Muscle of leg (tissue), 11 donors: ENCODE measurements around the gene TTLL9. TPM values are rescaled to one million over a fixed set of nuclear protein-coding genes. Genes with fewer than 3 reads are reported as not detected.
A peak's percentile ranks its signal among the peaks of the same experiment; 100 is the strongest.
"Not testable (repeated sequence)": the region's sequence is repeated elsewhere in the genome, so short reads cannot be mapped to it uniquely, and the experiment has no call there.

Experiments used
- DNase-seq: peaks from one replicate; pipeline ENCODE4 v3.0.0; 2013
- H3K27ac ChIP-seq: one replicate; pipeline ENCODE4 v1.5.1; 2013; ENCODE audit warnings: mild to moderate bottlenecking, low read length, control low read depth
- H3K27me3 ChIP-seq: one replicate; pipeline ENCODE4 v1.6.1; 2013; ENCODE audit warnings: low read length; ENCODE audit not compliant: control insufficient read depth, insufficient read depth
- H3K36me3 ChIP-seq: one replicate; pipeline ENCODE4 v1.6.1; 2013; ENCODE audit warnings: low read length; ENCODE audit not compliant: control insufficient read depth, insufficient read depth
- H3K4me1 ChIP-seq: one replicate; pipeline ENCODE4 v1.6.1; 2013; ENCODE audit warnings: low read length; ENCODE audit not compliant: control insufficient read depth, insufficient read depth
- H3K4me3 ChIP-seq: one replicate; pipeline ENCODE4 v1.5.1; 2013; ENCODE audit warnings: low read length, control low read depth
- H3K9me3 ChIP-seq: replicated peaks from 2 replicates; pipeline ENCODE4 v1.6.1; 2013; ENCODE audit warnings: low read depth, low read length; ENCODE audit not compliant: control insufficient read depth
- WGBS: methylation state at CpG from one replicate; pipeline ENCODE4 v1.1.5; 2013; ENCODE audit warnings: missing lambda C conversion rate; ENCODE audit not compliant: insufficient coverage; 5-methylcytosine and 5-hydroxymethylcytosine counted together
- polyA plus RNA-seq, 8 donors: library from polyadenylated mRNA; unstranded; fragments of 120-200 nt; gene quantifications; one replicate each; pipeline versions ENCODE4 v1.2.1 to v1.2.3, GENCODE V29; 2013; ENCODE audit warnings: inconsistent platforms in 1 of 8, low replicate concordance in 1 of 8; ENCODE audit not compliant: insufficient read length in 8 of 8, insufficient read depth in 1 of 8
- total RNA-seq: library from RNA; stranded (reverse); fragments of 120-200 nt; gene quantifications from one replicate; pipeline ENCODE4 v1.2.4, GENCODE V29; 2013

TTLL9 gene
- total and polyA plus RNA-seq, 9 donors: 0.09 to 0.35 (median 0.21) TPM; not detected in 1

DNA sequence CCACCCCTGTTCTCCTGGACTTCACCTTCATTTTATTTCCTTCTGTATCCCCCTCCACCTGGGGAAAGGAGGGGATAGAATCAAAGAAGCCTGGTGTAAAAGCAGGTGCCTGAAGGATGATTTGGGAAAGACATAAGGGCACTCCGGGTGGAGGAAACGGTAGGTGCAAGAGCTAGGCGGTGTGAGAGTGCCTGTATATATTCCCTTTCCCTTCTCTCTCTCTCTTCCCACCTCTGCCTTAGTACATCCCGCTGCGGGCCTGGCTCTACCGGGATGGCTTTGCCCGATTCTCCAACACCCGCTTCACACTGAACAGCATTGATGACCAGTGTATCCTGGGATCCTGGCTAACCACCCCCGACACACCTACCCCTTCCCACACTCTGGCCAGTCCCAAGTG is 55.2 kb downstream of the TTLL9 start:
- H3K27me3 ChIP-seq: peaks cover 6% of the 10 kb centered on the region
- WGBS: 47% methylated on average over 5 of the region's 9 CpGs

GRCh38 chr20:31926493-31926892 is 56.1 kb downstream of the TTLL9 start:
- DNase-seq: no peak
- H3K4me1 ChIP-seq: no peaks in the 10 kb centered on the region
- H3K4me3 ChIP-seq: no peak overlapping the region
- H3K27me3 ChIP-seq: peaks cover 6% of the 10 kb centered on the region
- H3K36me3 ChIP-seq: no peaks in the 10 kb centered on the region
- H3K27ac ChIP-seq: no peak overlapping the region
- H3K9me3 ChIP-seq: no peaks in the 10 kb centered on the region
- WGBS: 100% methylated on average over 1 of the region's 2 CpGs

More for the DNA sequence above, 55.2 kb downstream of the TTLL9 start:
- no peak overlapping the region for H3K27ac ChIP-seq
- H3K4me3 ChIP-seq: no peak overlapping the region
- H3K9me3 ChIP-seq: no peaks in the 10 kb centered on the region
- no peaks in the 10 kb centered on the region for H3K36me3 ChIP-seq
- no peak for DNase-seq
- no peaks in the 10 kb centered on the region for H3K4me1 ChIP-seq

DNA sequence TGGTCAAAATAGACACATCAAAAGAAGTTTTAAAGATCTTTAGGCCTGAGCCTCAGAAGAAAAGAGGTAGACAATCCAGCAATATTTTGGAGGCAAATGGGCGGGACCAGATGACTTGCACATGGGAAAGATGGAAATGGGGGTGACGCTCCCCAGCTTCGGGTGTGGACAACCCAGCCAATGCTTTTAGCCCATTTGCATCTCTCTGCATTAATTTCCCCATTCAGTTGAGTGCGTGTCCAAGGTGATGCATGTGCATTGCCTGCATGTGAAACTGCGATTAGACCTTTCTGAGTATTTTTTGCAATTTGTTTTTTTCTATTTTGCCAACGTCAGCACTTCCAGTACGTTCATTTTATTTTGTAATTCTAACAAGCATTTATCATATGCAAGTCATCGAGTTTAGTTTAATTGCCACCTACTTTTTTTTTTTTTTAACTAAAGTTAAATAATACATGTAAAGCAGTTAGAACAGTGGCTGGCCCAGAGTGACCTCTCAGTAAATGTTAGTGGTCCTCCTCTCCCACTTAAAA is 57.3 kb downstream of the TTLL9 start:
- no peaks in the 10 kb centered on the region for H3K4me1 ChIP-seq
- H3K4me3 ChIP-seq: no peak overlapping the region
- no peak for DNase-seq
- no peaks in the 10 kb centered on the region for H3K36me3 ChIP-seq
- 82% methylated on average over 2 of the region's 8 CpGs for whole genome bisulfite sequencing
- H3K27me3 ChIP-seq: peaks cover 6% of the 10 kb centered on the region
- no peak overlapping the region for H3K27ac ChIP-seq
- H3K9me3 ChIP-seq: no peaks in the 10 kb centered on the region

DNA sequence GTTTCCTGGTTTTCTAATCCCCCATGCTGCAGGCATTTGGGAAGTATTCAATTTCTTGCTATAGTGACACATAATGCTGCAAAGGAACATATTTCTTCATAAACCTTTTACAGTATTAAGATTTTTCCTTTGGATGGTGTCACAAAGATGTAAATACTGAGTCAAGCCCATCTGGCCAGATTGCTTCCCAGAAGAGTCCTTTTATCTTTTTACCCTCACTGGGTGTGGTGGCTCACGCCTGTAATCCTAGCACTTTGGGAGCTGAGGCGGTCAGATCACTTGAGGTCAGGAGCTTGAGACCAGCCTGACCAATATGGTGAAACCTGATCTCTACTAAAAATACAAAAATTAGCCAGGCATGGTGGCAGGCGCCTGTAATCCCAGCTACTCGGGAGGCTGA is 59.2 kb downstream of the TTLL9 start:
- H3K4me1 ChIP-seq, H3K36me3 ChIP-seq, H3K9me3 ChIP-seq, H3K27ac ChIP-seq, H3K27me3 ChIP-seq, DNase-seq, H3K4me3 ChIP-seq: not testable (repeated sequence)
- WGBS: 65% methylated on average over 2 of the region's 4 CpGs

DNA sequence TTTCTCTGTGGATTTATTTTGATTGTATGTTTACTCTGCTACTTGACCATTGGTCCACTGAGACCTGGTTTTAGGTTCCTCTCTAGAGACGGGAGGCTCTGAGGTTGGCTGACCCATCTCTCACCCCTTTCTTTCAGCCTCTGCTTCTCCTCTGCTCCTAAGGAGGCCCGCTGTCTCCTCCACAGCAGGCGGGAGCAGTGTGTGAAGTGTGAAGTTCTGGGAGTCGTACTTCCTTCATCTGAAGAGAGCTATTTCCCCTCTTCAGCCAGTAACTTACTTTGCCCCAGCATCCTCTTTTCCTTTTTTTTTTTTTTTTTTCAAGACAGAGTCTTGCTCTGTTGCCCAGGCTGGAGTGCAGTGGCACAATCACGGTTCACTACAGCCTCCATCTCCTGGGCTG is 60.3 kb downstream of the TTLL9 start:
- DNase-seq: peak; percentile 20
- WGBS: 92% methylated on average over 1 of the region's 5 CpGs
- Histone ChIP-seq H3K27ac (no peak overlapping the region), H3K4me3 (no peak overlapping the region), H3K4me1 (no peaks in the 10 kb centered on the region), H3K27me3 (peaks cover 1% of the 10 kb centered on the region), H3K9me3 (no peaks in the 10 kb centered on the region), H3K36me3 (no peaks in the 10 kb centered on the region)

DNA sequence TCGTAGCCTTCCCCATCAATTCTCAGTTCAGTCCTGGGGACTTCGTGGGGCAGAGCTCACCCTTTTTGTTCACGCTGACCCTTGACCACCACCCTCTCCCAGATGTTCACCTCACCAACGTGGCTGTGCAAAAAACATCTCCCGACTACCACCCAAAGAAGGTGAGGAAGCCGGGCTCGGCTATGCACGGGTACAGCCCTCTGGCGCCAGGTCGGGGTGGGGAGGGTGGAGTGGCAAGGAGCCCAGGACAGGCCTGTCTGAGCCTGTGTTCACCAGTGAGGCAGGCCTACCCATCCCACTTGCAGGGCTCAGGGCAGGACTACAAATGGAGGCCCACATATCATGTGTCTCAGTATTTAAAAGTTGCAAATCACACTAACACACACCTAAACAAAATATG is 63.3 kb downstream of the TTLL9 start:
- Histone ChIP-seq H3K36me3 (no peaks in the 10 kb centered on the region), H3K4me1 (no peaks in the 10 kb centered on the region), H3K4me3 (no peak overlapping the region), H3K27ac (no peak overlapping the region), H3K27me3 (no peaks in the 10 kb centered on the region), H3K9me3 (no peaks in the 10 kb centered on the region)
- WGBS: 100% methylated on average over 1 of the region's 10 CpGs
- DNase-seq: no peak

DNA sequence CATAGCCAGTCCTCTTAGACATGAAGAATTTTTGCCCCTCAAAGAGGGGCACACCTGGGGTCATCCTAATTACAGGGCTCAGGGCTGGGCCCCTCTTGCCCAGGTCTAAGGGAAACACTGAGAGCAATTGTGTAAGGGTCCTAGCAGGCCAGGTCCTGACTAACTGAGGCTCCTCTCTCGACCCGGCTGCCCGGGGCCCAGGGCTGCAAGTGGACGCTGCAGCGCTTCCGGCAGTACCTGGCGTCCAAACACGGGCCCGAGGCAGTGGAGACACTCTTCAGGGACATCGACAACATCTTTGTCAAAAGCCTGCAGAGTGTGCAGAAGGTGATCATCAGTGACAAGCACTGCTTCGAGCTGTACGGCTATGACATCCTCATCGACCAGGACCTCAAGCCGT is 64.1 kb downstream of the TTLL9 start:
- Histone ChIP-seq H3K4me3 (no peak overlapping the region), H3K27me3 (no peaks in the 10 kb centered on the region), H3K4me1 (no peaks in the 10 kb centered on the region), H3K36me3 (no peaks in the 10 kb centered on the region), H3K27ac (no peak overlapping the region), H3K9me3 (no peaks in the 10 kb centered on the region)
- 83% methylated on average over 14 of the region's 14 CpGs for WGBS
- no peak for DNase-seq

GRCh38 chr20:31934968-31935764 is 64.7 kb downstream of the TTLL9 start:
- no peak for DNase-seq
- WGBS: 31% methylated on average over 5 of the region's 8 CpGs
- Histone ChIP-seq H3K4me1 (no peaks in the 10 kb centered on the region), H3K4me3 (no peak overlapping the region), H3K9me3 (no peaks in the 10 kb centered on the region), H3K27me3 (no peaks in the 10 kb centered on the region), H3K27ac (no peak overlapping the region), H3K36me3 (no peaks in the 10 kb centered on the region)

DNA sequence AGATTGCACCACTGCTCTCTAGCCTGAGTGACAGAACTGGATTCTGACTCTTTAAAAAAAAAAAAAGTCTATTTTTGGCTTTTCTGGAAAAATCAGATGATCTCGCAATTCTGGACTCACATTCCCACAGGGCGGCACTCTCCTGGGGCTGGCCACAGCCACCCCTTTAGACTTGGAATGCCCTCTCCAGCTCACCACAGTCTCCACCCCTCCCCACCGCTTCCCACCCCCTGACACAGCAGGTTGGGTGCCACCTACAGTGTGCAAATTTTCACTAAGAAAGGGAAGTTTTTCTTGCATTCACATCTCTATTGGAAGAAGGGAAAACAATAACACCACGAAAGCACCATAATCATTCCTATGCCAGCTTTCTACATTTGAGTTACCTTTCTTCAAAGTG is 66.0 kb downstream of the TTLL9 start:
- Histone ChIP-seq H3K9me3 (no peaks in the 10 kb centered on the region), H3K36me3 (no peaks in the 10 kb centered on the region), H3K27ac (no peak overlapping the region), H3K4me1 (no peaks in the 10 kb centered on the region), H3K27me3 (no peaks in the 10 kb centered on the region), H3K4me3 (no peak overlapping the region)
- DNase-seq: no peak
- WGBS: 86% methylated on average over 2 of the region's 4 CpGs

GRCh38 chr20:31937820-31938219 is 67.4 kb downstream of the TTLL9 start:
- Histone ChIP-seq H3K36me3 (peaks cover 7% of the 10 kb centered on the region), H3K27ac (no peak overlapping the region), H3K27me3 (no peaks in the 10 kb centered on the region), H3K4me3 (no peak overlapping the region), H3K9me3 (no peaks in the 10 kb centered on the region), H3K4me1 (no peaks in the 10 kb centered on the region)
- no peak for DNase-seq
- WGBS: no CpG with 5 or more reads among the region's 1 CpG
